Adrenal gland (tissue), 12 donors: ENCODE measurements around the gene SPARC. TPM values are rescaled to one million over a fixed set of nuclear protein-coding genes. Genes with fewer than 3 reads are reported as not detected.

Experiments used
- DNase-seq, 7 donors: peaks; one replicate each; pipeline ENCODE4 v3.0.0-alpha.2; 2019 to 2020
- H3K27ac ChIP-seq, 5 donors: fragments of 200-600 bp; sonication (generic) in 4 of 5; 1 replicate in 3 of 5; 2 replicates in 2 of 5; pipeline versions ENCODE4 v1.5.1 to v1.8.0; 2016 to 2020; ENCODE audit warnings: mild to moderate bottlenecking in 1 of 5
- H3K27me3 ChIP-seq: fragments of 200-600 bp; 2 replicates; pipeline ENCODE4 v1.8.0; 2021
- H3K36me3 ChIP-seq, 2 donors: fragments of 200-600 bp; replicated peaks in 1 of 2; 1 replicate in 1 of 2; 2 replicates in 1 of 2; pipeline versions ENCODE4 v1.5.1 to v1.8.0; 2018 to 2022
- H3K4me1 ChIP-seq, 2 donors: fragments of 200-600 bp; replicated peaks in 1 of 2; 1 replicate in 1 of 2; 2 replicates in 1 of 2; pipeline versions ENCODE4 v1.5.1 to v1.8.0; 2018 to 2021
- H3K4me3 ChIP-seq, 4 donors: fragments of 200-600 bp; sonication (generic) in 3 of 4; one replicate each; pipeline ENCODE4 v1.5.1; 2016 to 2018
- H3K9me3 ChIP-seq, 3 donors: fragments of 200-600 bp; sonication (generic) in 1 of 3; replicated peaks in 1 of 3; 1 replicate in 2 of 3; 2 replicates in 1 of 3; pipeline versions ENCODE4 v1.5.1 to v1.8.0; 2016 to 2021
- POLR2A ChIP-seq, 2 donors: fragments of 450-650 bp; IDR thresholded peaks; one replicate each; pipeline ENCODE4 v1.6.1; 2017; ENCODE audit warnings: antibody characterized with exemption in 2 of 2, mild to moderate bottlenecking in 2 of 2, moderate library complexity in 1 of 2
- WGBS, 4 donors: extraction: QIAGEN DNeasy Blood & Tissue Kit in 2 of 4; methylation state at CpG; one replicate each; pipeline versions ENCODE4 v1.1.5 to v1.1.7; 2013 to 2017; 5-methylcytosine and 5-hydroxymethylcytosine counted together
- intact Hi-C, 2 donors: fragments of 100-400 bp; cut with DNase I; formaldehyde crosslinking; loops; one replicate each; pipeline versions ENCODE4 v1.14.1 to v1.15.0; 2022 to 2023
- polyA plus RNA-seq, 3 donors: library from polyadenylated mRNA; stranded (reverse); fragments of 200-250 nt in 2 of 3; fragments of 350-450 nt in 1 of 3; fragmentation: Illumina TruSeq in 1 of 3; extraction: RNeasy Lipid Tissue Mini Kit (QIAGEN cat#74804) in 1 of 3; gene quantifications; one replicate each; pipeline ENCODE4 v1.2.3, GENCODE V29; 2013 to 2014
- total RNA-seq, 9 donors: library from RNA; depleted of rRNA in 4 of 9; stranded (reverse); fragments of >200 nt in 4 of 9; fragments of 120-200 nt in 1 of 9; fragmentation: NEBNext Ultra II Directional in 1 of 9; extraction: Animal tissue kit (Norgen Biotek cat#: 25700) in 1 of 9; gene quantifications; one replicate each; pipeline versions ENCODE4 v1.1.0 to v1.2.4, GENCODE V29; 2013 to 2023
- TF ChIP-seq, protein P1 (sequence below), 6 experiments: fragments of 450-650 bp in 4 of 6; fragments of 200-600 bp in 2 of 6; sonication (generic) in 1 of 6; IDR thresholded peaks; 1 replicate in 5 of 6; 2 replicates in 1 of 6; pipeline versions ENCODE4 v1.5.1 to v1.8.0; 2016 to 2021; ENCODE audit warnings: antibody characterized with exemption in 6 of 6, mild to moderate bottlenecking in 2 of 6, moderate library complexity in 1 of 6
- donor health status: healthy with polysubstance abuse.
- donor health status: Bipolar disorder and iron deficiency.
- donor health status: DM: yes; HTN: yes; CAD: no.
- donor health status: DM: no; HTN: no; CAD: no.
- donor health status: DM: no; HTN: no; CAD: no.
- donor health status: DM: yes; HTN: yes; CAD: no.

The SPARC gene
- total and polyA plus RNA-seq, 12 donors = 145 to 4,554 (median 1,213) TPM

DNA sequence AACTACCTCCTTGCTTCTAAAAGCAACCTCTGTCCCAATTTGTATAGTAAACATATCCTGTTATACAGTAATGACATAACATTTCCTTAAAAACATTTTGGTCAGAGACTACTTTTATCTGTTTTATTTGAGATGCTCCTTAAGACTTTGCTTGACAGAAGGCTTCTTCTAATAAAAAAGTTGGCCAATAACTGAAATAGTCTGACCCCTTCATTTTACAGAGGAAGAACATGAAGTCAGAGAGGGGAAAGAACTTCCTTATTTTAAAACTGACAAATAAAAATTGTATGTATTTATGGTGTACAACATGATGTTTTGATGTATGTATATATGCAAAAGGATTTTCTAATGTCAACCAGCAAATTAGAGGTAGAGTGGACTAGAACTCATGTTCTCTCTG, 35.8 kb upstream of the SPARC start:
- Histone ChIP-seq H3K27me3 (no peaks in the 10 kb centered on the region), H3K4me1 (no peaks in the 10 kb centered on the region), H3K36me3 (no peaks in the 10 kb centered on the region), H3K9me3 (no peaks in the 10 kb centered on the region), H3K27ac (no peak overlapping the region), H3K4me3 (no peak overlapping the region)
- intact Hi-C loops = loop anchor here in 1 of 2 donors (5.0 kb wide), 1 partner anchor 65 kb away; no protein-coding TSS in a partner anchor
- TF ChIP-seq POLR2A (IDR thresholded peaks at IDR 0.05) = no peak
- TF ChIP-seq, protein P1, sequence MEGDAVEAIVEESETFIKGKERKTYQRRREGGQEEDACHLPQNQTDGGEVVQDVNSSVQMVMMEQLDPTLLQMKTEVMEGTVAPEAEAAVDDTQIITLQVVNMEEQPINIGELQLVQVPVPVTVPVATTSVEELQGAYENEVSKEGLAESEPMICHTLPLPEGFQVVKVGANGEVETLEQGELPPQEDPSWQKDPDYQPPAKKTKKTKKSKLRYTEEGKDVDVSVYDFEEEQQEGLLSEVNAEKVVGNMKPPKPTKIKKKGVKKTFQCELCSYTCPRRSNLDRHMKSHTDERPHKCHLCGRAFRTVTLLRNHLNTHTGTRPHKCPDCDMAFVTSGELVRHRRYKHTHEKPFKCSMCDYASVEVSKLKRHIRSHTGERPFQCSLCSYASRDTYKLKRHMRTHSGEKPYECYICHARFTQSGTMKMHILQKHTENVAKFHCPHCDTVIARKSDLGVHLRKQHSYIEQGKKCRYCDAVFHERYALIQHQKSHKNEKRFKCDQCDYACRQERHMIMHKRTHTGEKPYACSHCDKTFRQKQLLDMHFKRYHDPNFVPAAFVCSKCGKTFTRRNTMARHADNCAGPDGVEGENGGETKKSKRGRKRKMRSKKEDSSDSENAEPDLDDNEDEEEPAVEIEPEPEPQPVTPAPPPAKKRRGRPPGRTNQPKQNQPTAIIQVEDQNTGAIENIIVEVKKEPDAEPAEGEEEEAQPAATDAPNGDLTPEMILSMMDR (IDR thresholded peaks at IDR 0.05) = no peak
- DNase-seq = no peak

DNA sequence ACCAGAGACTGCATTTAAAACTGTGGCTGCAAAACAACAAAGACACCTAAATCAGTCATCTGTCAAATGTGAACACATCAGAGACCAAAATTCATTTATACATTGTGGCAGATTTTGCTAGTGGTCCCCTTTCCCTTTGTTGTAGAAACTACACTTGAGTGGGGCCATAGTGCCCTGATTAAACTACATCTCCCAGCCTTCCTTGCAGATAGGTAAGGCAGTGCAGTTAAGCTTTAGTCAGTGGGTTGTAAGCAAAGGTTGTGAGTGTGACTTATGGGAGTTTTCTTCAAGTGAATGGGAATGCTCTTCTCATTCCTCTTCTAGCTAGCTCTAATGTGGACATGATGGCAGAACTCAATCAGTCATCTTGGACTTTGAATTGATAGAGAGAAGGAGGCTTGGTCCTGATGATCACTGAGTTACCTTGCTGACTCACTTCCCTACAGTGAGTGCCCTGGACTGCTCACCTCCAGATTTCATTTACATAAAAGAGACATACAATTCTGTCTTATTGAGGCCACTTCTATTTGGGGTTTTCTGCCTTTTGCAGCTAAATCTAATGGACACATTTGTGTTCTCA, 35.2 kb upstream of the SPARC start:
- no peak overlapping the region for H3K4me3 ChIP-seq
- DNase-seq = no peak
- H3K4me1 ChIP-seq = no peaks in the 10 kb centered on the region
- no peaks in the 10 kb centered on the region for H3K27me3 ChIP-seq
- intact Hi-C loops = loop anchor here in 1 of 2 donors (5.0 kb wide), 1 partner anchor 65 kb away; no protein-coding TSS in a partner anchor
- no peaks in the 10 kb centered on the region for H3K9me3 ChIP-seq
- TF ChIP-seq, protein P1 (IDR thresholded peaks at IDR 0.05) = no peak
- TF ChIP-seq POLR2A (IDR thresholded peaks at IDR 0.05) = no peak
- no peaks in the 10 kb centered on the region for H3K36me3 ChIP-seq
- H3K27ac ChIP-seq = no peak overlapping the region

DNA sequence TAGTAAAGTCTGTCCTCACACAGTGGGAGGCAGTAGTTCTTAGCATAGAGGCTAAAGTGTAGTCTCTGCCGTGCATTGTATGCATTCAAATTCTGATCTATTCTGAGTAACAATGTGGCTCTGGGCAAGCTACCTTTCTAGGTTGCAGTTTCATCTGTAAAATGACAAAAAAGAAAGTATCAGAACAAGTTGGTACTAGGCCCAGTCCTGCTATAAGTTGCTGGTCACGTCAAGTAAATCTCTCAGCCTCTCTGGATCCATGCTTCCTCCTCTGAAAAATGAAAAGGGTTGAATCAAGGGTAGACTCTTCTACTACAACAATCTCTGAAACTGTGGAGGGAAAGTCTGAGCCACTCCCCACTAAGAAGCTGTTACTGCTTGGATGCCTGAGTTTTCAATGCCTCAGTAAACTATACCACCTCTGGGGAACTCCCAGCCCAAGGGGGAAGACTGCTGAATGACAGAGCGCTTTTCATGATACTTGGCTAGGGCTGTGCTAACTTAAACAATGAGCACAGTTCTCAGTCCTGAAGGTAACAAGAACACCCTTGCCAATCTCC, 34.5 kb upstream of the SPARC start:
- Histone ChIP-seq H3K4me1 (no peaks in the 10 kb centered on the region), H3K27ac (no peak overlapping the region), H3K27me3 (no peaks in the 10 kb centered on the region), H3K36me3 (no peaks in the 10 kb centered on the region), H3K4me3 (no peak overlapping the region), H3K9me3 (no peaks in the 10 kb centered on the region)
- DNase-seq = no peak
- intact Hi-C loops = loop anchor here in 1 of 2 donors (5.0 kb wide), 1 partner anchor 64 kb away; no protein-coding TSS in a partner anchor
- 84 to 92% (median 89%) methylated on average over 3 of the region's 3 CpGs for WGBS, 4 donors
- TF ChIP-seq, protein P1 (IDR thresholded peaks at IDR 0.05) = no peak
- no peak for TF ChIP-seq POLR2A (IDR thresholded peaks at IDR 0.05)

DNA sequence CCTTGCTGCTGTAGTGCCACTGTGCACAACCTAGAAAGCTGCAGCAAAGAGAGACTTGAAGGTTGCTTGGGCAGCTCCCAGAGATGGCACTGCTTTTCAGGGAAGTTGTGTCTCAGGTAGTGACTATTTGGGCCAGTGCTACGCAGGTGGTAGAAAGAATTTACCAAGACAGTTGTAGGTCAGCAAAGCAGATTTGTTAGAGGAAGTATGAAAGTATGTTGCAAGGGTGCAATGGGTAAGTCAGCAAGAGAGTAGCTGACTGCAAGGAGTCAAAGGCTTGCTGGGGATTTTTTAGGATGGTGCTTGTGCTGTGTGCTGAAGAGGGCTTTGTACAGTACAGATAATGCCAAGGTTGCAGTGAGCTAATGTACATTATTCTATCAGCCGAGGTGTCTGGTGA, 33.5 kb upstream of the SPARC start:
- intact Hi-C loops = loop anchor here in 1 of 2 donors (5.0 kb wide), 1 partner anchor 63 kb away; no protein-coding TSS in a partner anchor
- H3K27ac ChIP-seq = no peak overlapping the region
- no peak for DNase-seq
- no peaks in the 10 kb centered on the region for H3K9me3 ChIP-seq
- H3K4me1 ChIP-seq = no peaks in the 10 kb centered on the region
- no peaks in the 10 kb centered on the region for H3K36me3 ChIP-seq
- WGBS, 4 donors = 72 to 88% (median 79%) methylated on average over 2 of the region's 2 CpGs
- TF ChIP-seq, protein P1 (IDR thresholded peaks at IDR 0.05) = no peak
- TF ChIP-seq POLR2A (IDR thresholded peaks at IDR 0.05) = no peak
- no peaks in the 10 kb centered on the region for H3K27me3 ChIP-seq
- no peak overlapping the region for H3K4me3 ChIP-seq
